Panc1 (cell line): Measurements from ENCODE around the gene TTC24. TPM values are rescaled to one million over a fixed set of nuclear protein-coding genes. Genes with fewer than 3 reads are reported as not detected.
"Not testable (repeated sequence)": the region's sequence is repeated elsewhere in the genome, so short reads cannot be mapped to it uniquely, and the experiment has no call there.

Source experiments
- ATAC-seq: fragments of 200-7000 bp; cut with Tn5 transposase; 2 replicates; pipeline ENCODE4 v1.9.1; 2020; ENCODE audit warnings: mild to moderate bottlenecking, moderate library complexity
- BruUV-seq: library from RNA; stranded (reverse); fragments of 400-500 nt; replicated peaks from 2 replicates; lab custom pipeline; 2021; lab: Mats Ljungman, UMichigan
- CTCF ChIA-PET: fragments of 300-600 bp; sonication (Branson Sonifier 250); formaldehyde crosslinking; loops from one replicate; lab custom pipeline; 2022; ENCODE audit warnings: antibody characterized with exemption; lab: Charles Lee
- POLR2A ChIA-PET: fragments of 300-600 bp; sonication (Branson Sonifier 250); formaldehyde crosslinking; loops from one replicate; lab custom pipeline; 2022; ENCODE audit warnings: antibody characterized with exemption; lab: Charles Lee
- DNase-seq: peaks from one replicate; pipeline ENCODE4 v3.0.0-alpha.2; 2010; ENCODE audit warnings: low read depth, low spot score
- H3K27ac ChIP-seq: 2 replicates; pipeline ENCODE4 v1.5.1; 2011; ENCODE audit warnings: mild to moderate bottlenecking, low read length, inconsistent platforms
- H3K27me3 ChIP-seq: fragments of 200-500 bp; sonication (Bioruptor generic); 2 replicates; pipeline ENCODE4 v1.6.0; 2014; ENCODE audit warnings: low read length, inconsistent platforms; ENCODE audit not compliant: control insufficient read depth, insufficient read depth
- H3K36me3 ChIP-seq: fragments of 200-500 bp; sonication (Bioruptor generic); 2 replicates; pipeline ENCODE4 v1.5.1; 2014; ENCODE audit warnings: inconsistent platforms, mild to moderate bottlenecking, low read length, moderate library complexity; ENCODE audit not compliant: control insufficient read depth, insufficient read depth
- H3K4me1 ChIP-seq: 2 replicates; pipeline ENCODE4 v1.5.1; 2011; ENCODE audit warnings: inconsistent platforms, mild to moderate bottlenecking, low read length, moderate library complexity; ENCODE audit not compliant: control insufficient read depth, insufficient read depth
- H3K4me3 ChIP-seq, 2 experiments: 2 replicates each; pipeline ENCODE4 v1.5.1; 2011 to 2012; ENCODE audit warnings: low read depth in 2 of 2, low read length in 2 of 2, mild to moderate bottlenecking in 2 of 2, inconsistent platforms in 1 of 2, moderate library complexity in 1 of 2
- H3K9me3 ChIP-seq: fragments of 200-500 bp; sonication (Bioruptor generic); 2 replicates; pipeline ENCODE4 v1.5.1; 2014; ENCODE audit warnings: low read depth, mild to moderate bottlenecking, inconsistent platforms, low read length, moderate library complexity; ENCODE audit not compliant: control insufficient read depth, insufficient read depth
- CTCF ChIP-seq: fragments of 450-650 bp; IDR thresholded peaks from 2 replicates; pipeline ENCODE4 v1.5.1; 2017; ENCODE audit warnings: mild to moderate bottlenecking
- POLR2AphosphoS5 ChIP-seq: IDR thresholded peaks from 2 replicates; pipeline ENCODE4 v1.6.1; 2012; ENCODE audit warnings: mild to moderate bottlenecking, low read depth, low read length, moderate library complexity
- REST ChIP-seq, 2 experiments: IDR thresholded peaks; 2 replicates each; pipeline ENCODE4 v1.6.1; 2011 to 2012; ENCODE audit warnings: low read depth in 2 of 2, control low read depth in 1 of 2, low read length in 1 of 2, mild to moderate bottlenecking in 1 of 2, moderate library complexity in 1 of 2; ENCODE audit not compliant: insufficient read depth in 1 of 2
- SIN3A ChIP-seq: IDR thresholded peaks from 2 replicates; pipeline ENCODE4 v1.6.1; 2012; ENCODE audit warnings: low read depth, mild to moderate bottlenecking, low read length, moderate library complexity, borderline replicate concordance; ENCODE audit not compliant: insufficient read depth
- TCF7L2 ChIP-seq: IDR thresholded peaks from 2 replicates; pipeline ENCODE4 v1.6.1; 2011; ENCODE audit warnings: mild to moderate bottlenecking, low read depth, low read length, inconsistent platforms
- in situ Hi-C: cut with HindIII; loops from 2 replicates; pipeline ENCODE4 v1.10.0; 2016; ENCODE audit warnings: low sequenced_read_pairs, low pct_unique_long_range_greater_than_20kb
- intact Hi-C: fragments of 100-400 bp; cut with micrococcal nuclease; formaldehyde crosslinking; loops from one replicate; pipeline ENCODE4 v1.10.0; 2022; ENCODE audit not compliant: unreplicated experiment
- total RNA-seq: library from RNA; stranded (reverse); gene quantifications from one replicate; pipeline ENCODE4 v1.2.1, GENCODE V29; 2021; ENCODE audit not compliant: unreplicated experiment

TTC24 gene
- total RNA-seq, 1 experiment from 2014 or later, result not detected

DNA sequence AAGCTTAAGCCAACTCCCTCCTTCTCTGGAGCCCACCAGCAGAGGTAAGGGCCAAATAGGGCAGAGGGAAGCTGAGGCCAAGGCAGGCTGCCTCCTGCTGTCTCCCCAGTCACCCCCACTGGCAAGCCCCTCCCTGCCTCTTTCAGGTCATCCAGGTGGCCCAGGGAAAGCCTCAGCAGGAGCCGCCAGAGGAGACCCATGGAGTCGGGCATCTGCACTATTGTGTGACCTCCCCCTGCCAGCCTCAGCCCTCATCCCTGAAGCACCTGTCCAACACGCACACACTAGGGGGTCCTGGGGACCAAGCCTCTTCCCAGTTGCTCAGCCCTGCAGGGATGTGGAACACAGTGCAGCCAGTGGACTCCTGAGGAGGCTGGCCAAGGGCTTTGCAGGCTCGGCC, 6.8 kb downstream of the TTC24 start:
- BruUV-seq, result no TSS peak
- ChIA-PET CTCF (interaction anchor here (0.6 kb wide), 1 partner anchor 31 kb away, joined by 4 read pairs; no protein-coding TSS in a partner anchor), POLR2A (no interaction called here)

GRCh38 chr1:156586892-156587477, 7.5 kb downstream of the TTC24 start:
- intact Hi-C loops (no loop called here), in situ Hi-C loops (no loop called here)
- no peaks in the 10 kb centered on the region for H3K9me3 ChIP-seq
- no peaks in the 10 kb centered on the region for H3K27me3 ChIP-seq
- TF ChIP-seq POLR2AphosphoS5 (no peak), SIN3A (no peak), TCF7L2 (no peak), REST (IDR thresholded peaks at IDR 0.05; ENCODE audit: insufficient read depth in 1 of 2, low read depth in 2 of 2, low read length in 1 of 2) (no peak), CTCF (no peak)
- ChIA-PET POLR2A (interaction anchor here (0.5 kb wide), 1 partner anchor 127 kb away, joined by 12 read pairs; no protein-coding TSS in a partner anchor), CTCF (interaction anchor here (0.6 kb wide), 1 partner anchor 226 kb away, joined by 3 read pairs; no protein-coding TSS in a partner anchor)
- H3K4me1 ChIP-seq, result peaks cover 28% of the 10 kb centered on the region
- no peak for ATAC-seq
- H3K27ac ChIP-seq, result peak overlapping the region; percentile 51; the same call in 1 of the 2 replicates
- DNase-seq, result no peak
- H3K4me3 ChIP-seq, result no peak overlapping the region
- H3K36me3 ChIP-seq, result no peaks in the 10 kb centered on the region; the same call in 1 of the 2 replicates
- BruUV-seq, result no TSS peak

More for the DNA sequence above, 6.8 kb downstream of the TTC24 start:
- in situ Hi-C loops (no loop called here), intact Hi-C loops (no loop called here)
- ATAC-seq, result no peak
- Histone ChIP-seq H3K27me3 (no peaks in the 10 kb centered on the region), H3K36me3 (no peaks in the 10 kb centered on the region; the same call in 1 of the 2 replicates), H3K27ac (no peak overlapping the region; the same call in 1 of the 2 replicates), H3K9me3 (no peaks in the 10 kb centered on the region), H3K4me3 (no peak overlapping the region), H3K4me1 (peaks cover 28% of the 10 kb centered on the region)
- TF ChIP-seq SIN3A (no peak), POLR2AphosphoS5 (no peak), REST (IDR thresholded peaks at IDR 0.05; ENCODE audit: insufficient read depth in 1 of 2, low read depth in 2 of 2, low read length in 1 of 2) (no peak), TCF7L2 (no peak), CTCF (no peak)
- no peak for DNase-seq

GRCh38 chr1:156587927-156588326, 8.4 kb downstream of the TTC24 start:
- POLR2A ChIA-PET, result not testable (repeated sequence)

More at GRCh38 chr1:156587927-156588326, 8.4 kb downstream of the TTC24 start:
- H3K27me3 ChIP-seq, H3K9me3 ChIP-seq, H3K36me3 ChIP-seq, H3K4me3 ChIP-seq, DNase-seq, intact Hi-C loops, in situ Hi-C loops, BruUV-seq: not testable (repeated sequence)
- peak overlapping the region; percentile 51; the same call in 1 of the 2 replicates for H3K27ac ChIP-seq
- H3K4me1 ChIP-seq, result peaks cover 28% of the 10 kb centered on the region
- CTCF ChIA-PET, result interaction anchor here (0.6 to 0.7 kb wide), 2 partner anchors 15 to 143 kb away, joined by 3 to 4 read pairs; no protein-coding TSS in a partner anchor
- peak; percentile 39 for ATAC-seq
